IMR-90 (cell line): ENCODE results near the gene SFSWAP. TPM values are rescaled to one million over a fixed set of nuclear protein-coding genes. Genes with fewer than 3 reads are reported as not detected.

Experiments used
- ATAC-seq: fragments of 200-7000 bp; cut with Tn5 transposase; 2 replicates; pipeline ENCODE4 v1.9.1; 2020; ENCODE audit warnings: low read depth, mild to moderate bottlenecking, moderate library complexity
- BruUV-seq: library from RNA; stranded (reverse); fragments of 400-500 nt; replicated peaks from 2 replicates; lab custom pipeline; 2021; lab: Mats Ljungman, UMichigan
- CTCF ChIA-PET: fragments of 300-600 bp; formaldehyde crosslinking; extraction: SDS; loops from one replicate; lab custom pipeline; 2021; ENCODE audit warnings: antibody characterized with exemption; lab: Yijun Ruan, JAX
- POLR2A ChIA-PET: fragments of 300-600 bp; sonication (Branson Sonifier 250); formaldehyde crosslinking; loops from one replicate; lab custom pipeline; 2022; ENCODE audit warnings: antibody characterized with exemption; ENCODE audit not compliant: unreplicated experiment; lab: Charles Lee
- DNase-seq: peaks from one replicate; pipeline ENCODE4 v3.0.0; 2013
- H2AFZ ChIP-seq: replicated peaks from 2 replicates; pipeline ENCODE3; 2013; ENCODE audit warnings: low read length, mild to moderate bottlenecking; ENCODE audit not compliant: poor library complexity
- H2AK5ac ChIP-seq: 2 replicates; pipeline ENCODE4 v1.6.1; 2013; ENCODE audit warnings: low read depth, low read length, inconsistent platforms
- H2AK9ac ChIP-seq: replicated peaks from 2 replicates; pipeline ENCODE3; 2013; ENCODE audit warnings: mild to moderate bottlenecking, low read depth, low read length, moderate library complexity; ENCODE audit not compliant: poor library complexity
- H2BK120ac ChIP-seq: 2 replicates; pipeline ENCODE4 v1.6.1; 2013; ENCODE audit warnings: low read depth, low read length, inconsistent platforms
- H2BK15ac ChIP-seq: 3 replicates; pipeline ENCODE4 v1.6.1; 2013; ENCODE audit warnings: low read depth, low read length, inconsistent platforms
- H2BK20ac ChIP-seq: 2 replicates; pipeline ENCODE4 v1.6.1; 2013; ENCODE audit warnings: low read depth, mild to moderate bottlenecking, inconsistent platforms, low read length, moderate library complexity
- H2BK5ac ChIP-seq: 2 replicates; pipeline ENCODE4 v1.6.1; 2013; ENCODE audit warnings: mild to moderate bottlenecking, low read depth, low read length, inconsistent platforms; ENCODE audit not compliant: poor library complexity, severe bottlenecking
- H3K14ac ChIP-seq: replicated peaks from 2 replicates; pipeline ENCODE4 v1.6.1; 2013; ENCODE audit warnings: low read depth, low read length, inconsistent platforms
- H3K18ac ChIP-seq: 2 replicates; pipeline ENCODE4 v1.6.1; 2013; ENCODE audit warnings: low read depth, low read length, control low read depth
- H3K23ac ChIP-seq: 2 replicates; pipeline ENCODE4 v1.6.1; 2013; ENCODE audit warnings: low read depth, low read length, inconsistent platforms
- H3K27ac ChIP-seq: 2 replicates; pipeline ENCODE4 v1.5.1; 2013; ENCODE audit warnings: mild to moderate bottlenecking, control low read depth, low read length; ENCODE audit not compliant: insufficient read depth
- H3K27me3 ChIP-seq: 2 replicates; pipeline ENCODE4 v1.6.1; 2013; ENCODE audit warnings: low read length; ENCODE audit not compliant: control insufficient read depth, insufficient read depth
- H3K36me3 ChIP-seq: 2 replicates; pipeline ENCODE4 v1.6.1; 2013; ENCODE audit warnings: low read length, mixed read lengths; ENCODE audit not compliant: control insufficient read depth, insufficient read depth
- H3K4ac ChIP-seq: 2 replicates; pipeline ENCODE4 v1.6.1; 2013; ENCODE audit warnings: low read depth, low read length, inconsistent platforms
- H3K4me1 ChIP-seq: 2 replicates; pipeline ENCODE4 v1.6.1; 2013; ENCODE audit warnings: low read length, mixed read lengths; ENCODE audit not compliant: control insufficient read depth, insufficient read depth
- H3K4me2 ChIP-seq: 2 replicates; pipeline ENCODE4 v1.6.1; 2013; ENCODE audit warnings: low read depth, mild to moderate bottlenecking, control low read depth, low read length, moderate library complexity
- H3K4me3 ChIP-seq: 2 replicates; pipeline ENCODE4 v1.5.1; 2013; ENCODE audit warnings: low read depth, mild to moderate bottlenecking, control low read depth, low read length, moderate library complexity; ENCODE audit not compliant: insufficient read depth
- H3K56ac ChIP-seq: 2 replicates; pipeline ENCODE4 v1.6.1; 2013; ENCODE audit warnings: low read length, inconsistent platforms; ENCODE audit not compliant: insufficient read depth; ENCODE audit errors: extremely low read depth
- H3K79me1 ChIP-seq, 2 experiments: 2 replicates each; pipeline ENCODE4 v1.6.1; 2013; ENCODE audit warnings: low read length in 2 of 2, inconsistent platforms in 1 of 2, low read depth in 1 of 2
- H3K9ac ChIP-seq: 2 replicates; pipeline ENCODE4 v1.6.1; 2013; ENCODE audit warnings: low read depth, low read length, control low read depth
- H3K9me1 ChIP-seq: 2 replicates; pipeline ENCODE4 v1.6.1; 2013; ENCODE audit warnings: low read length, inconsistent platforms; ENCODE audit not compliant: insufficient read depth
- H3K9me3 ChIP-seq: 2 replicates; pipeline ENCODE4 v1.6.1; 2013; ENCODE audit warnings: low read length; ENCODE audit not compliant: control insufficient read depth, insufficient read depth
- H4K20me1 ChIP-seq: 2 replicates; pipeline ENCODE4 v1.6.1; 2013; ENCODE audit warnings: low read length, inconsistent platforms; ENCODE audit not compliant: insufficient read depth
- H4K5ac ChIP-seq: 2 replicates; pipeline ENCODE4 v1.6.1; 2013; ENCODE audit warnings: mild to moderate bottlenecking, low read depth, low read length, control low read depth
- H4K8ac ChIP-seq, 2 experiments: 2 replicates each; pipeline ENCODE4 v1.6.1; 2013; ENCODE audit warnings: low read depth in 2 of 2, low read length in 2 of 2, control low read depth in 1 of 2, inconsistent platforms in 1 of 2
- H4K91ac ChIP-seq: 2 replicates; pipeline ENCODE4 v1.6.1; 2013; ENCODE audit warnings: low read depth, low read length, inconsistent platforms; ENCODE audit not compliant: insufficient read depth
- BHLHE40 ChIP-seq: fragments of 150-350 bp; IDR thresholded peaks from 2 replicates; pipeline ENCODE4 v1.6.1; 2016; ENCODE audit warnings: mild to moderate bottlenecking, low read depth, low read length
- CEBPB ChIP-seq: IDR thresholded peaks from 2 replicates; pipeline ENCODE4 v1.6.1; 2012; ENCODE audit warnings: low read depth, low read length, improper control_type of control experiment
- CHD1 ChIP-seq: IDR thresholded peaks from 2 replicates; pipeline ENCODE4 v1.6.1; 2012; ENCODE audit warnings: low read depth, low read length, improper control_type of control experiment
- CTCF ChIP-seq: conservative IDR thresholded peaks from 2 replicates; pipeline ENCODE4 v1.5.1; 2012; ENCODE audit warnings: mild to moderate bottlenecking, low read depth, low read length, improper control_type of control experiment
- ELK1 ChIP-seq: fragments of 150-350 bp; IDR thresholded peaks from 2 replicates; pipeline ENCODE4 v1.6.1; 2016; ENCODE audit warnings: low read depth, mild to moderate bottlenecking, low read length, moderate library complexity, borderline replicate concordance
- FOS ChIP-seq: fragments of 150-350 bp; IDR thresholded peaks from 2 replicates; pipeline ENCODE4 v1.6.1; 2016; ENCODE audit warnings: low read depth, low read length
- MAFK ChIP-seq: IDR thresholded peaks from 2 replicates; pipeline ENCODE4 v1.6.1; 2012; ENCODE audit warnings: low read depth, low read length, improper control_type of control experiment
- MAZ ChIP-seq: IDR thresholded peaks from 2 replicates; pipeline ENCODE4 v1.6.1; 2012; ENCODE audit warnings: low read depth, mild to moderate bottlenecking, low read length, improper control_type of control experiment, moderate library complexity, borderline replicate concordance
- MXI1 ChIP-seq: IDR thresholded peaks from 2 replicates; pipeline ENCODE4 v1.6.1; 2012; ENCODE audit warnings: low read depth, mild to moderate bottlenecking, low read length, moderate library complexity, borderline replicate concordance
- NFE2L2 ChIP-seq: fragments of 150-350 bp; IDR thresholded peaks from 2 replicates; pipeline ENCODE4 v1.6.1; 2016; ENCODE audit warnings: low read depth, mild to moderate bottlenecking, low read length
- POLR2A ChIP-seq: IDR thresholded peaks from 2 replicates; pipeline ENCODE4 v1.6.1; 2012; ENCODE audit warnings: mild to moderate bottlenecking, low read depth, low read length
- RAD21 ChIP-seq: IDR thresholded peaks from 2 replicates; pipeline ENCODE4 v1.6.1; 2012; ENCODE audit warnings: low read length, improper control_type of control experiment
- RCOR1 ChIP-seq: IDR thresholded peaks from 2 replicates; pipeline ENCODE4 v1.6.1; 2012; ENCODE audit warnings: mild to moderate bottlenecking, low read length, improper control_type of control experiment; ENCODE audit not compliant: insufficient replicate concordance
- RFX5 ChIP-seq: IDR thresholded peaks from 2 replicates; pipeline ENCODE4 v1.8.0; 2012; ENCODE audit warnings: low read depth, mild to moderate bottlenecking, low read length, moderate library complexity
- SMC3 ChIP-seq: fragments of 150-350 bp; IDR thresholded peaks from 2 replicates; pipeline ENCODE4 v1.6.1; 2016; ENCODE audit warnings: low read depth, mild to moderate bottlenecking, antibody characterized with exemption, low read length, moderate library complexity
- USF2 ChIP-seq: fragments of 150-350 bp; IDR thresholded peaks from 2 replicates; pipeline ENCODE4 v1.6.1; 2017; ENCODE audit warnings: mild to moderate bottlenecking, antibody characterized with exemption, low read length, low read depth
- WGBS, 2 experiments: methylation state at CpG; one replicate each; pipeline versions ENCODE4 v1.1.5 to v1.1.7; 2013; ENCODE audit warnings: missing lambda C conversion rate in 2 of 2; ENCODE audit not compliant: insufficient read length in 1 of 2; ENCODE audit errors: extremely low coverage in 2 of 2; 5-methylcytosine and 5-hydroxymethylcytosine counted together
- dilution Hi-C: fragments of 300-500 bp; cut with HindIII; formaldehyde crosslinking; loops from one replicate; pipeline ENCODE4 v1.14.3; 2018; ENCODE audit warnings: low sequenced_read_pairs; ENCODE audit not compliant: unreplicated experiment
- in situ Hi-C: fragments of 300-500 bp; cut with MboI; formaldehyde crosslinking; loops from 3 replicates; pipeline ENCODE4 v1.14.3; 2019; ENCODE audit warnings: low sequenced_read_pairs, inconsistent platforms, mixed read lengths
- intact Hi-C: fragments of 100-400 bp; cut with micrococcal nuclease; formaldehyde crosslinking; loops from 2 replicates; pipeline ENCODE4 v1.10.0; 2022
- polyA plus RNA-seq, 3 experiments: library from polyadenylated mRNA; depleted of rRNA; stranded (reverse); fragments of >200 nt; gene quantifications; 2 replicates each; pipeline ENCODE4 v1.2.3, GENCODE V29; 2012; ENCODE audit warnings: low replicate concordance in 1 of 3
- total RNA-seq: library from RNA; depleted of rRNA; stranded (reverse); fragments of >200 nt; gene quantifications from 2 replicates; pipeline ENCODE4 v1.2.3, GENCODE V29; 2012

SFSWAP gene
- total and polyA plus RNA-seq, 2 of the 4 experiments (the other 2 are of a cell fraction), result 19.7 to 22.4 TPM

- no peak overlapping the region for H2BK120ac ChIP-seq
- H3K56ac ChIP-seq, result no peak overlapping the region
- H3K9me3 ChIP-seq, result no peaks in the 10 kb centered on the region
- no peak overlapping the region for H2BK15ac ChIP-seq
- H2AK5ac ChIP-seq, result no peak overlapping the region
- no peak overlapping the region for H3K23ac ChIP-seq
- H2AFZ ChIP-seq, result no peak overlapping the region
- dilution Hi-C loops (no loop called here), intact Hi-C loops (no loop called here), in situ Hi-C loops (no loop called here)
- no peak overlapping the region for H2BK5ac ChIP-seq
- no peak overlapping the region for H4K5ac ChIP-seq
- no peak overlapping the region for H3K4ac ChIP-seq
- no peak overlapping the region for H2AK9ac ChIP-seq
- H3K4me3 ChIP-seq, result no peak overlapping the region
- POLR2A ChIA-PET, result no interaction called here
- no peak overlapping the region for H3K9ac ChIP-seq
- no peak overlapping the region for H2BK20ac ChIP-seq
- no peaks in the 10 kb centered on the region for H3K9me1 ChIP-seq
- TF ChIP-seq CHD1 (no peak), RAD21 (no peak), RCOR1 (no peak), BHLHE40 (no peak), POLR2A (no peak), ELK1 (no peak), RFX5 (no peak), MAFK (no peak), USF2 (no peak), NFE2L2 (no peak), CEBPB (no peak), FOS (no peak), MXI1 (no peak), CTCF (no peak), MAZ (no peak), SMC3 (no peak)
- ATAC-seq (no peak), DNase-seq (no peak)
- no peak overlapping the region for H4K91ac ChIP-seq
- no TSS peak for BruUV-seq
- H3K36me3 ChIP-seq, result peaks cover 61% of the 10 kb centered on the region
- CTCF ChIA-PET, result no interaction called here
- no peak overlapping the region for H3K18ac ChIP-seq
- H3K14ac ChIP-seq, result no peak overlapping the region
- no CpG with 5 or more reads among the region's 8 CpGs for WGBS, 2 experiments
- H3K4me2 ChIP-seq, result no peak overlapping the region
- peaks cover 3 to 6% of the 10 kb centered on the region in 2 experiments; a peak in 1 of 4 replicates for H3K79me1 ChIP-seq
- no peaks in the 10 kb centered on the region for H4K20me1 ChIP-seq
- H3K27ac ChIP-seq, result no peak overlapping the region
- H4K8ac ChIP-seq, result no peak overlapping the region
- H3K27me3 ChIP-seq, result no peaks in the 10 kb centered on the region
- no peaks in the 10 kb centered on the region for H3K4me1 ChIP-seq
These were observed 48.3 kb downstream of the SFSWAP start for GRCh38 chr12:131759176-131759575.
